ENCODE data around the gene GARRE1. TPM values are rescaled to one million over a fixed set of nuclear protein-coding genes. Genes with fewer than 3 reads are reported as not detected.
A peak's percentile ranks its signal among the peaks of the same experiment; 100 is the strongest.

The GARRE1 gene
- total and polyA plus RNA-seq, 2 donors (not counting 3 experiments of a cell fraction or from before 2014, with no cell fraction given) = 39.2 to 46.8 TPM

DNA sequence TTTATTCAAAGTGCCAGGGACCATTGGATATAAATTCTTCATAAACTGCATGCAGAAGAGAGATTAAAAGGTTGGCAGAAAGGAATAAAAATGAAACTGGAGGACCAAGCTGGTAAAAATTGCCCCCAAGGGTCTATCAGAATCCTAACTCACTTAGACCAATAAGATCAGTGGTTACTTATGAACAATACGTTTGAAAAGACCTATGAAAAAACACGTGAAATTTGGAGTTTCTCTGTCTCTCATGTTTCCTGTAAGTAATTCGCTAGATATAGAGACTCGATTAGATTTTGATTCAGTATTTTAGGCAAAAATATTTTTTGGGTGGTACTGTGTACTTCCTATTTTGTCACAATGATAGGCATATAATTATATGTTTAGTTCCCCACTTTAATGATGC is 22.9 kb downstream of the GARRE1 start:
- TF ChIP-seq JUN (IDR thresholded peaks at IDR 0.05; ENCODE audit: borderline replicate concordance, insufficient read depth, insufficient read length, low read depth) (no peak), EZH2 (IDR thresholded peaks at IDR 0.05; ENCODE audit: borderline replicate concordance, low read depth, low read length, severe bottlenecking) (no peak), GATA2 (IDR thresholded peaks at IDR 0.05; ENCODE audit: insufficient read depth, insufficient read length, low read depth, low read length) (no peak), MYC (IDR thresholded peaks at IDR 0.05; ENCODE audit: low read depth, low read length) (no peak), POLR2AphosphoS5 (IDR thresholded peaks at IDR 0.05; ENCODE audit: insufficient read depth, low read depth, low read length) (no peak), POLR2A (IDR thresholded peaks at IDR 0.05; ENCODE audit: low read depth, low read length) (no peak), FOS (IDR thresholded peaks at IDR 0.05; ENCODE audit: borderline replicate concordance, insufficient read depth, low read length) (no peak)
- TF ChIP-seq, protein P1, sequence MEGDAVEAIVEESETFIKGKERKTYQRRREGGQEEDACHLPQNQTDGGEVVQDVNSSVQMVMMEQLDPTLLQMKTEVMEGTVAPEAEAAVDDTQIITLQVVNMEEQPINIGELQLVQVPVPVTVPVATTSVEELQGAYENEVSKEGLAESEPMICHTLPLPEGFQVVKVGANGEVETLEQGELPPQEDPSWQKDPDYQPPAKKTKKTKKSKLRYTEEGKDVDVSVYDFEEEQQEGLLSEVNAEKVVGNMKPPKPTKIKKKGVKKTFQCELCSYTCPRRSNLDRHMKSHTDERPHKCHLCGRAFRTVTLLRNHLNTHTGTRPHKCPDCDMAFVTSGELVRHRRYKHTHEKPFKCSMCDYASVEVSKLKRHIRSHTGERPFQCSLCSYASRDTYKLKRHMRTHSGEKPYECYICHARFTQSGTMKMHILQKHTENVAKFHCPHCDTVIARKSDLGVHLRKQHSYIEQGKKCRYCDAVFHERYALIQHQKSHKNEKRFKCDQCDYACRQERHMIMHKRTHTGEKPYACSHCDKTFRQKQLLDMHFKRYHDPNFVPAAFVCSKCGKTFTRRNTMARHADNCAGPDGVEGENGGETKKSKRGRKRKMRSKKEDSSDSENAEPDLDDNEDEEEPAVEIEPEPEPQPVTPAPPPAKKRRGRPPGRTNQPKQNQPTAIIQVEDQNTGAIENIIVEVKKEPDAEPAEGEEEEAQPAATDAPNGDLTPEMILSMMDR (IDR thresholded peaks at IDR 0.05; ENCODE audit: extremely low read depth in 1 of 2, insufficient read depth in 1 of 2, low read depth in 1 of 2, low read length in 2 of 2) = no peak
- TF ChIP-seq, protein P2, sequence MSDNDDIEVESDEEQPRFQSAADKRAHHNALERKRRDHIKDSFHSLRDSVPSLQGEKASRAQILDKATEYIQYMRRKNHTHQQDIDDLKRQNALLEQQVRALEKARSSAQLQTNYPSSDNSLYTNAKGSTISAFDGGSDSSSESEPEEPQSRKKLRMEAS (IDR thresholded peaks at IDR 0.05; ENCODE audit: insufficient read depth, insufficient read length) = no peak
- Histone ChIP-seq H3K27ac (ENCODE audit: insufficient read depth, low read depth, low read length) (peak overlapping the region; percentile 3), H3K9ac (replicated peaks; ENCODE audit: extremely low read depth, insufficient read depth, low read length) (peak overlapping the region; percentile 4), H3K36me3 (ENCODE audit: control insufficient read depth in 2 of 2, extremely low read depth in 1 of 2, insufficient read depth in 2 of 2, low read length in 2 of 2) (peaks cover 2% of the 10 kb centered on the region in 2 experiments), H3K27me3 (ENCODE audit: control insufficient read depth in 2 of 2, insufficient read depth in 2 of 2, low read length in 2 of 2) (no peaks in the 10 kb centered on the region), H3K4me1 (ENCODE audit: control insufficient read depth, extremely low read depth, insufficient read depth, low read length) (peaks cover 55% of the 10 kb centered on the region), H2AFZ (ENCODE audit: low read depth, low read length) (no peak overlapping the region), H3K4me2 (ENCODE audit: insufficient read depth, low read length) (peak overlapping the region; percentile 57), H3K9me1 (replicated peaks; ENCODE audit: control insufficient read depth, extremely low read depth, insufficient read depth, low read length) (no peaks in the 10 kb centered on the region), H3K4me3 (replicated peaks in 1 of 3; ENCODE audit: insufficient read depth in 1 of 3, low read depth in 1 of 3, low read length in 3 of 3) (no peak overlapping the region), H4K20me1 (replicated peaks; ENCODE audit: control insufficient read depth, extremely low read depth, insufficient read depth, low read length) (no peaks in the 10 kb centered on the region), H3K79me2 (ENCODE audit: control insufficient read depth, insufficient read depth, low read length) (peaks cover 78% of the 10 kb centered on the region), H3K9me3 (replicated peaks; ENCODE audit: control insufficient read depth, insufficient read depth, low read length) (no peaks in the 10 kb centered on the region)
- ChIA-PET POLR2A (no interaction called here), CTCF (interaction anchor here (0.8 to 1.3 kb wide), 4 partner anchors 13 to 59 kb away, joined by 3 to 4 read pairs (median 3); no protein-coding TSS in a partner anchor)
- BruUV-seq (replicated peaks) = no TSS peak
- no peak for DNase-seq (ENCODE audit: low read depth, low spot score)
- intact Hi-C loops (cut with micrococcal nuclease) (no loop called here), dilution Hi-C loops (cut with MboI; ENCODE audit: extremely low pct_ligation_motif_present, low sequenced_read_pairs) (no loop called here)
- FAIRE-seq = no peak
